HG03460 (cell line): ENCODE data around the gene MAPKAPK5.
"Not testable (repeated sequence)": the region's sequence is repeated elsewhere in the genome, so short reads cannot be mapped to it uniquely, and the experiment has no call there.

ENCODE experiments used
- ATAC-seq: cut with Tn5 transposase; IDR thresholded peaks from one replicate; pipeline ENCODE4 v1.9.1; 2021; ENCODE audit not compliant: unreplicated experiment

Gene MAPKAPK5

GRCh38 chr12:111881716-111882115, 39.7 kb downstream of the MAPKAPK5 start:
- ATAC-seq, result no peak

- ATAC-seq, result no peak
Measured at GRCh38 chr12:111886662-111887545, 44.9 kb downstream of the MAPKAPK5 start.

- ATAC-seq, result no peak
Measured at GRCh38 chr12:111887926-111888745, 46.1 kb downstream of the MAPKAPK5 start.

- no peak for ATAC-seq
Measured at GRCh38 chr12:111893287-111893686, 51.3 kb downstream of the MAPKAPK5 start.

- no peak for ATAC-seq
Measured at GRCh38 chr12:111894556-111894955, 52.5 kb downstream of the MAPKAPK5 start.

- ATAC-seq, result no peak
Measured at GRCh38 chr12:111901182-111901581, 59.2 kb downstream of the MAPKAPK5 start.

GRCh38 chr12:111904446-111904975, 62.5 kb downstream of the MAPKAPK5 start:
- ATAC-seq, result no peak

- ATAC-seq, result no peak
Measured at GRCh38 chr12:111905502-111905901, 63.5 kb downstream of the MAPKAPK5 start.

- ATAC-seq, result no peak
Measured at GRCh38 chr12:111907740-111908139, 65.7 kb downstream of the MAPKAPK5 start.

- no peak for ATAC-seq
Measured at GRCh38 chr12:111925171-111925570, 83.1 kb downstream of the MAPKAPK5 start.

- no peak for ATAC-seq
Measured at GRCh38 chr12:111926631-111927030, 84.6 kb downstream of the MAPKAPK5 start.

- ATAC-seq, result no peak
Measured at GRCh38 chr12:111927346-111927745, 85.3 kb downstream of the MAPKAPK5 start.

GRCh38 chr12:111932241-111932640, 90.2 kb downstream of the MAPKAPK5 start:
- ATAC-seq, result no peak

- ATAC-seq, result no peak
Measured at GRCh38 chr12:111936869-111937268, 94.8 kb downstream of the MAPKAPK5 start.

- ATAC-seq, result no peak
Measured at GRCh38 chr12:111937429-111937828, 95.4 kb downstream of the MAPKAPK5 start.

GRCh38 chr12:111942557-111942956, 100.5 kb downstream of the MAPKAPK5 start:
- ATAC-seq, result no peak

- ATAC-seq, result no peak
Measured at GRCh38 chr12:111943929-111944328, 101.9 kb downstream of the MAPKAPK5 start.

- not testable (repeated sequence) for ATAC-seq
Measured at GRCh38 chr12:111950961-111951676, 109.1 kb downstream of the MAPKAPK5 start.
